IPS-20b (cell line): ENCODE measurements around the gene UGT1A7.
"Not testable (repeated sequence)": the region's sequence is repeated elsewhere in the genome, so short reads cannot be mapped to it uniquely, and the experiment has no call there.

Experiments used
- H3K27ac ChIP-seq: one replicate; pipeline ENCODE4 v1.5.1; 2013; ENCODE audit warnings: low read length
- H3K27me3 ChIP-seq: 2 replicates; pipeline ENCODE4 v1.6.1; 2013; ENCODE audit warnings: mild to moderate bottlenecking, low read length, inconsistent platforms; ENCODE audit not compliant: insufficient read depth
- H3K36me3 ChIP-seq: 2 replicates; pipeline ENCODE4 v1.6.1; 2013; ENCODE audit warnings: low read depth, mild to moderate bottlenecking, inconsistent platforms, low read length, moderate library complexity; ENCODE audit not compliant: insufficient read depth
- H3K4me1 ChIP-seq: 2 replicates; pipeline ENCODE4 v1.6.1; 2013; ENCODE audit warnings: mild to moderate bottlenecking, control low read depth, inconsistent platforms, low read length, moderate library complexity; ENCODE audit not compliant: insufficient read depth
- H3K4me3 ChIP-seq: 2 replicates; pipeline ENCODE4 v1.5.1; 2013; ENCODE audit warnings: mild to moderate bottlenecking, low read length, inconsistent platforms
- H3K9ac ChIP-seq: 2 replicates; pipeline ENCODE4 v1.6.1; 2013; ENCODE audit warnings: low read depth, mild to moderate bottlenecking, inconsistent platforms, low read length, moderate library complexity
- H3K9me3 ChIP-seq: 2 replicates; pipeline ENCODE4 v1.6.1; 2013; ENCODE audit warnings: mild to moderate bottlenecking, low read depth, low read length, inconsistent platforms; ENCODE audit not compliant: insufficient read depth

Gene UGT1A7

DNA sequence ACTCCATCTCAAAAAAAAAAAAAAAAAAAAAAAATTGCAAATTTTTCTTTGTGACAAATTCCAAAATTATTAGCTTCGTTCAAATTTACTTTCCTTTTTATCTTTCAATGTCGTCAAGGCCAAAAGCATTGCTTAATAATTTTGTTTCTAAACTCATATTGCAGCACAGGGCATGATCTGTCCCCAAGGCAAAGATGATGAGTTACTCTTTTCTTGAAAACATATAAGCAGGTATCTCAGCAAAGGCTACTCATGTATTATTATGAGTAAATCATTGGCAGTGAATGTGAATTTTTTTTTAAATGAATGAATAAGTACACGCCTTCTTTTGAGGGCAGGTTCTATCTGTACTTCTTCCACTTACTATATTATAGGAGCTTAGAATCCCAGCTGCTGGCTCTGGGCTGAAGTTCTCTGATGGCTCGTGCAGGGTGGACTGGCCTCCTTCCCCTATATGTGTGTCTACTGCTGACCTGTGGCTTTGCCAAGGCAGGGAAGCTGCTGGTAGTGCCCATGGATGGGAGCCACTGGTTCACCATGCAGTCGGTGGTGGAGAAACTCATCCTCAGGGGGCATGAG lies at the start of gene UGT1A7:
TSS of gene UGT1A7 (plus strand) at position 381 of the 579 bp plus-strand sequence. CDS start at position 418, 37 bp downstream.
- no peaks in the 10 kb centered on the region for H3K36me3 ChIP-seq
- no peak within 1 kb of the TSS for H3K9ac ChIP-seq
- H3K4me3 ChIP-seq, result no peak within 1 kb of the TSS
- no peaks in the 10 kb centered on the region for H3K9me3 ChIP-seq
- no peaks in the 10 kb centered on the region for H3K4me1 ChIP-seq
- no peak within 1 kb of the TSS for H3K27ac ChIP-seq
- H3K27me3 ChIP-seq, result no peaks in the 10 kb centered on the region; the same call in 1 of the 2 replicates

DNA sequence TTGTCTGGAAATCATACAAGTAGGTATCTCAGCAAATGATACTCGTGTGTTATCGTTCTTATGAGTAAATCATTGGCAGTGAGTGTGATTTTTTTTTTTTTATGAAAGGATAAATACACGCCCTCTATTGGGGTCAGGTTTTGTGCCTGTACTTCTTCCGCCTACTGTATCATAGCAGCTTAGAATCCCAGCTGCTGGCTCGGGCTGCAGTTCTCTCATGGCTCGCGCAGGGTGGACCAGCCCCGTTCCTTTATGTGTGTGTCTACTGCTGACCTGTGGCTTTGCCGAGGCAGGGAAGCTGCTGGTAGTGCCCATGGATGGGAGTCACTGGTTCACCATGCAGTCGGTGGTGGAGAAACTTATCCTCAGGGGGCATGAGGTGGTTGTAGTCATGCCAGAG lies 45.4 kb upstream of the UGT1A7 start, which contains the start of gene UGT1A10:
TSS of gene UGT1A10 (plus strand) at position 143 of the 400 bp plus-strand sequence. CDS start at position 218, 75 bp downstream.
- not testable (repeated sequence) for H3K27me3 ChIP-seq, H3K9me3 ChIP-seq, H3K9ac ChIP-seq, H3K4me3 ChIP-seq, H3K27ac ChIP-seq, H3K4me1 ChIP-seq, H3K36me3 ChIP-seq

DNA sequence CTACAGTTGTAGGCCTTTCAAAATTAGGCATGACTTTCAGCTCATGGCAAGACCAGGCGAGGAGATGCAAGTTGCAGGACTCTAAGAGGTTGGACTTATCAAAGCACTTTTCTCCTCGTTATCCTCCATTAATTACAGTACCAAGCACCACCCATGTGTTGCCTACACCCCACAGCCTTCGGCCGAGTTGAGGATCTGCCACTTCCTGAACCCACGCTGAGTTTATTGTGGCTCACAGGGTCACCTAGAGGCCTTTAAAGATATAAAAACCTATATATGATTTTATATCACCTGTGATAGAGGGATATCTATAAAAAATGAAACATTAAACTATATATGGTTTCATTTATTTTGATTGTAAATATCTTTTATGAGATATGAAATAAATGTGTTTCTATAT lies 42.9 kb upstream of the UGT1A7 start:
- Histone ChIP-seq H3K27me3 (no peaks in the 10 kb centered on the region), H3K9ac (no peak overlapping the region), H3K27ac (no peak overlapping the region), H3K36me3 (no peaks in the 10 kb centered on the region), H3K4me1 (no peaks in the 10 kb centered on the region), H3K4me3 (no peak overlapping the region), H3K9me3 (no peaks in the 10 kb centered on the region)

DNA sequence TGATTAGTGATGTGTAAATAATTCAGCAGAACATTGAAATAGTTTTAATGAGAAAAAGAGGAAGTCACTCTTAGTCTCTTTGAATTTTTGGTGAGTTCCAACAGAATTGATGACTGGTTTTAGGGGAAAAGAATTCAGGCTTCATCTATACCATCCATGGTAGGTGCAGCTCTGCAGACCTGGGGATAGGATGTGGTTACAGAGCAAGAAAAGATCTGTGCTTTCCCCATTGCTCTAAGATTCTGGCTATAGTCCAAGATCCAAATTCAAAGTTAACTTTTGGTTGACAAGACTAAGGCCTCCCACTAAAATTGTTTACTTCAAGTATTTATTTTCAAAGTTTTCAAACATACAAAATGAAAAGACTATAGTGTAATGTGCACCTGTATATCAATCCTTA lies 41.8 kb upstream of the UGT1A7 start:
- no peaks in the 10 kb centered on the region for H3K4me1 ChIP-seq
- no peaks in the 10 kb centered on the region for H3K36me3 ChIP-seq
- no peak overlapping the region for H3K27ac ChIP-seq
- no peak overlapping the region for H3K9ac ChIP-seq
- H3K27me3 ChIP-seq, result no peaks in the 10 kb centered on the region
- H3K9me3 ChIP-seq, result peaks cover 3% of the 10 kb centered on the region; the same call in 1 of the 2 replicates
- no peak overlapping the region for H3K4me3 ChIP-seq

DNA sequence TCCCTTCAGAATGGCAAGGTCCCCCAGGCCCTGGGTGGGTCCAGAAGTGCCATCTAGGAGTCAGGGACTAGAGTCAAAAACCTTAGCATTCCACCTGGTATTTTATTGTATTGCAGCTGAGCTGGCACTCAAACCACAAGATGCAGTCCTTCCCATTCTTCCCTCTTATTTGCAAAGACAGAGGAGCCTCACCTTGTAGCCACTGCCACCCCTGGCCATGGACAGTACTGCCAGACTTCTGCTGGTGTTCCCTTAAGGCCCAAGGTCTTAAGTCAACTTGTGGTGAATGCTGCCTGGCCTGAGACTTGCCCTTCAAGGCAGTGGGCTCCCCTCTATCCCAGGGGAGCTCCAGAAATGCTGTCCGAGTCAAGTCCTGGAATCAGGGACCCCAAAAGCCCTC lies 38.6 kb upstream of the UGT1A7 start:
- Histone ChIP-seq H3K27ac (no peak overlapping the region), H3K4me3 (no peak overlapping the region), H3K9ac (no peak overlapping the region), H3K9me3 (peaks cover 26% of the 10 kb centered on the region; the same call in 1 of the 2 replicates), H3K27me3 (no peaks in the 10 kb centered on the region), H3K36me3 (no peaks in the 10 kb centered on the region), H3K4me1 (no peaks in the 10 kb centered on the region)

DNA sequence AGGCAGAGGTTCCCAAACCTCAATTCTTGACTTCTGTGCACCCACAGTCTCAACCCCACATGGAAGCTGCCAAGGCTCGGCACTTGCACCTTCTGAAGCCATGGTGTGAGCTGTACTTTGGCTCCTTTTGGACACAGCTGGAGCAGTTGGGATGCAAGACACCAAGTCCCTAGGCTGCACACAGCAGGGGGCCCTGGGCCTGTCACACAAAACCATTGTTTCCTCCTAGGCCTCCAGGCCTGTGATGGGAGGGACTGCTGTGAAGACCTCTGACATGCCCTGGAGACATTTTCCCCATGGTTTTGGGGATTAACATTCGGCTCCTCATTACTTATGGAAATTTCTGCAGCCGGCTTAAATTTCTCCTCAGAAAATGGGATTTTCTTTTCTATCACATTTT lies 35.7 kb upstream of the UGT1A7 start:
- not testable (repeated sequence) for H3K9ac ChIP-seq, H3K27me3 ChIP-seq, H3K27ac ChIP-seq, H3K36me3 ChIP-seq, H3K4me3 ChIP-seq, H3K4me1 ChIP-seq
- H3K9me3 ChIP-seq, result peaks cover 26% of the 10 kb centered on the region; the same call in 1 of the 2 replicates

DNA sequence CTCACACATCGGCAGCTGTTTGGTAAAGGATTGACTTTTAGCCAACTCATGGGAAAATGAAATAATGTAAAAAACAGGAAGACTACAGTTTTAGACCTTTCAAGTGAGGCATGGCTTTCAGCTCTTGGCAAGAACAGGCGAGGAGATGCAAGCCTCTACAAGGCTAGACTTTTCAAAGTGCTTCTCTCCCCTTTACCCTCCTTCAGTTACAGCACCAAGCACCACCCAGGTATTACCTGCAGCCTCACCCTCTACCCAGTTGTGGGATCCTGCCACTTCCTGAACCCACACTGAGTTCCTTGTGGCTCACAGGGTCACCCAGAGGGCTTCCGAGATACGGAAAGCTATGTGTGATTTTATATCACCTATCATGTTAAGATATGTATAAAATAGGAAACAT lies 30.7 kb upstream of the UGT1A7 start:
- H3K36me3 ChIP-seq, result no peaks in the 10 kb centered on the region
- H3K9me3 ChIP-seq, result peaks cover 13% of the 10 kb centered on the region; the same call in 1 of the 2 replicates
- no peak overlapping the region for H3K9ac ChIP-seq
- H3K4me1 ChIP-seq, result no peaks in the 10 kb centered on the region
- no peaks in the 10 kb centered on the region for H3K27me3 ChIP-seq
- no peak overlapping the region for H3K27ac ChIP-seq
- H3K4me3 ChIP-seq, result no peak overlapping the region

DNA sequence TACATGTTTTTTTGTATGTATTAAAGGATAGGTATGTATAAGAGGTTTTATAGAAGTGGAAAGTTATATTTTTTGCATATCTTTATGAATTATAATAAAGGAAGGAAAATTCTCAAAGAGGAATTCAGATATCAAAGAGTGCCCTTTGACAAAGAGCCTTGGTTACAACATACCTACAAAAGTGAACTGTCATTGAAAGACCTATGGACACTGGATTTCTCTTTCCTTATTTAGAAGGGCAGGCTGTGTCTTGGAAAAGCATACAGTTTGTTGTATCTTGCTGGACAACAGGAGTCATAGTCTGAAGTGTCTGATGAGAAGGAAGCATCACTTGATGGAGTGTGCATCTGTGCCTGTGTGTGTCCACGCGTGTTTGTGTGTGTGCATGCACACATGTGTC lies 30.3 kb upstream of the UGT1A7 start:
- Histone ChIP-seq H3K27ac (no peak overlapping the region), H3K9me3 (peaks cover 8% of the 10 kb centered on the region; the same call in 1 of the 2 replicates), H3K36me3 (no peaks in the 10 kb centered on the region), H3K4me1 (no peaks in the 10 kb centered on the region), H3K9ac (no peak overlapping the region), H3K27me3 (no peaks in the 10 kb centered on the region), H3K4me3 (no peak overlapping the region)

DNA sequence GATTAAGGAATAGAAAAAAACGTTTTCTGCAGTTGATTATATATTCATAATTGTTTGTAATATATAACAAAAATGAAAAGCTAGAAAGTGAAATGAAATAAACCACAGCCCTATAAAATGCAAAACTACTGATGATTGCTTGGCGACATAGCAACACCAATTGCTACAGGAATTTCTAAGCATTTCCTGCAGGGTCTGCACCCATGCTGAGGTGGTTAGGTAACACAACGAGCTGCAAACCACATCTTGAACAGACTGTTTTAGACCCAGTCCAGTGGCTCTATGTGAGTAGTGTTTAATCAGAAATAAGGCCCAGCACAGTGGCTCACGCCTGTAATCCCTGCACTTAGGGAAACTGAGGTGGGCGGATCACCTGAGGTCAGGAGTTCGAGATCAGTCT lies 27.2 kb upstream of the UGT1A7 start:
- H3K4me1 ChIP-seq, result no peaks in the 10 kb centered on the region
- no peak overlapping the region for H3K4me3 ChIP-seq

DNA sequence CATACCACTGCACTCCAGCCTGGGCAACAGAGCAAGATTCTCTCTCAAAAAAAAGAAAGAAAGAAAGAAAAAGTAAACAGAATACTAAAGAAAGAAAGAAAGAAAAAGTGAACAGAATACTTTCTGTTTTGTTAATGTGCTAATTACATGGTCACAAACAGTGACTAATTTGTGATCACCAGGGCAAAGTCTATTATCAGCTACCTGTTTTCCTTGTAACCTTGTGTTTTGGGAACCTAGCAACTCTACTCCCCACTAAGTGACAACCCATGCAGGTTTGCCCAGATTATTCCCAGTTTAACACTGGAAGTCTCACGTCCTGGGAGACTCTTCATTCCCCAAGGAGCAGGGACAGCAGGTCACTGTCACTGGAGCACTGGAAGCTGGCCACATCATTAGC lies 26.7 kb upstream of the UGT1A7 start:
- H3K27ac ChIP-seq, result no peak overlapping the region
- no peaks in the 10 kb centered on the region for H3K36me3 ChIP-seq
- no peaks in the 10 kb centered on the region for H3K4me1 ChIP-seq
- no peak overlapping the region for H3K9ac ChIP-seq
- H3K4me3 ChIP-seq, result no peak overlapping the region
- H3K27me3 ChIP-seq, result no peaks in the 10 kb centered on the region
- H3K9me3 ChIP-seq, result no peaks in the 10 kb centered on the region

More for the DNA sequence above, 27.2 kb upstream of the UGT1A7 start:
- Histone ChIP-seq H3K27ac (no peak overlapping the region), H3K27me3 (no peaks in the 10 kb centered on the region), H3K9ac (no peak overlapping the region), H3K36me3 (no peaks in the 10 kb centered on the region), H3K9me3 (no peaks in the 10 kb centered on the region)

DNA sequence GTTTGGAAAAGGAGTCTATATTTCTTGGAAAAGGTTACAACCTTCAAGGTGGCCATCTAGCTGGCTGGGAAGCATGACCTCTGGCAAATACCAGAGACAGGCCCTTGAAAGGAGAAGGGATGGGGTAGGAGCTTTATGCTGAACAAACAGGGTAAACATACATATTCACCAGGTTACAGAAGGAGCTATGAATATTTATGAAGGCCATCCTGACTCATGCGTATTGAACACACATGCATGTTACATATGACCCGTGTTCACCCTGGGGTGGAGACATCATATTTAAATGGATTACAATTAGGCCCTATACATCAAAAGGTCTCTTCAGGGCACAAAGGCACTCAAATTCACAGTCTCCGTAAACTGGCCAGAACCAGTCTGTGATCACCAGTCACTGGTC lies 25.8 kb upstream of the UGT1A7 start:
- H3K36me3 ChIP-seq, H3K27me3 ChIP-seq, H3K27ac ChIP-seq, H3K9ac ChIP-seq, H3K4me1 ChIP-seq, H3K9me3 ChIP-seq, H3K4me3 ChIP-seq: not testable (repeated sequence)

DNA sequence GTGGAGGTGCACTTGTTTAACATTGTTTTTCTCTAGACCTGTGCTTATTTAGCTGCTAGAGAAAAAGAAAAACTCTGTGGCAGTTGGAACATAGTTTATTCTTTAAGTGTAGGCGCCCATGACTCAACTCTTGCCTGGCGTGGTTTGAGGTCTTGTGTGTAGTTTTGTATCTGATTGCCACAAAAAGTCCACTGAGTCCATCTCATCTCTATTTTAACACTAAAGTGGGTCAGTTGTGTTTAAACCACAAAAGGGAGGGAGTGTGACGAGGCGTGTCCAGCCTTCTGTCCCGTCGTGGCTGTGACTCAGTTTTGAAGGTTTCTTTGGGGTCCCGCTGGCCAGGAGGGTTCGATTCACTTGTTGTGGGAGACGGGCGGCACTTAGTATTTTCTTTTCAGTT lies 25.3 kb upstream of the UGT1A7 start:
- no peak overlapping the region for H3K9ac ChIP-seq
- H3K27ac ChIP-seq, result no peak overlapping the region
- H3K27me3 ChIP-seq, result no peaks in the 10 kb centered on the region
- H3K9me3 ChIP-seq, result no peaks in the 10 kb centered on the region
- no peak overlapping the region for H3K4me3 ChIP-seq
- no peaks in the 10 kb centered on the region for H3K4me1 ChIP-seq
- no peaks in the 10 kb centered on the region for H3K36me3 ChIP-seq
